Measurements from ENCODE around the gene CDH5.

Gene CDH5

GRCh38 chr16:66375451-66375850 lies 9.0 kb downstream of the CDH5 start:
- DNase-seq, result no peak

DNA sequence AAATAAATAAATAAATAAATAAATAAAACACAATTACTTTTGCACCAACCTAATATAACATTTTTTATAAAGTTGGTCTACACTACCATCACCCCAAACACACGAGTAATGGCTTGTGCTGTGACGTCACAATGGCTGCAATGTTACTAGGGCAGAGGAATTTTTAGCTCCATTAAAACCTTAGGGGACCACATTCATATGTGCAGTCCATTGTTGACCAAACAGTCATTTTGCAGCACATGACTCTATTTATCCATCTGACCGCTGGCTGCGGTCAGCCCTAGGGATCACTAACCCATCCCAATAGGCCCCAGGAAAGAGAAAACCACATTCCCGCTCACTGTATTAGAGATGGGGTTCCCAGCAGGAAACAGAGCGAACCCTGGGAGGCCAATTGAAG lies 9.6 kb downstream of the CDH5 start:
- DNase-seq, result no peak

- DNase-seq, result no peak
Observed at GRCh38 chr16:66376577-66377305, 10.2 kb downstream of the CDH5 start.

DNA sequence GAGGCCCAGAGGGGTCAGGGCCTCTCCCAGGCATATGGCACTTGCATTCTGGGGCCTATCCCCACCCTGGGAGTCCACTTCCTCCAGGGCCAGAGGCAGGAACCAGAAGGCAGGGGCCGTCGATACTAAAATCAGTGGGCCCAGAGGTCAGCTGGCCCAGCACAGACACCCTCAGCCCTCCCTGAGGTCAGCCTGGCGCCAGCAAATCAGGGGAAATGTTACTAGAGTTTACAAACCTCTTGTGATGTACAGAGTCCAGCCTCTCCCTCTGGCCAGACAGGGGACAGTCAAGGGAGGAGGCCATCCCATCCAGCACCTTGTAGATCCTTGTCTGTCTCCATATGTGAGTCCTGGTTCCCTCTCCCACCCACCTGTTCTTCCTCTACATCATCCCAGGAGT lies 10.8 kb downstream of the CDH5 start:
- no peak for DNase-seq

GRCh38 chr16:66378741-66379570 lies 12.5 kb downstream of the CDH5 start:
- DNase-seq, result no peak

DNA sequence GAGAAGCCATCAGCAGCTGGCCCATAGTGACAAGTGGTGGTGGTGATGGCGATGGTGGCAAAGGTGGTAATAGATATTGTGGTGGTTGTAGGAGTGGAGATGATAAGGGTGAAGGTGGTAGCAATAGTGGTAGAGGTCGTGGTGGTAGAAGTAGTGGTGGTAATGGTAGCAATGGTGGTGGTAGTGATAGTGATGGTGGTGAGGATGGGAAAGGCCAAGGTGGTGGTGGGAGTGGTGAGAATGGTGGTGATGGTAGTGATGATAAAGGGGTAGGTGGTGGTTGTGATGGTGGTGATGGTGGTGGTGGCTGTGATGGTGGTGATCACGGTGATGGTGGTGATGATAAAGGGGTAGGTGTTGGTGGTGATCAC lies 13.1 kb downstream of the CDH5 start:
- DNase-seq, result no peak

DNA sequence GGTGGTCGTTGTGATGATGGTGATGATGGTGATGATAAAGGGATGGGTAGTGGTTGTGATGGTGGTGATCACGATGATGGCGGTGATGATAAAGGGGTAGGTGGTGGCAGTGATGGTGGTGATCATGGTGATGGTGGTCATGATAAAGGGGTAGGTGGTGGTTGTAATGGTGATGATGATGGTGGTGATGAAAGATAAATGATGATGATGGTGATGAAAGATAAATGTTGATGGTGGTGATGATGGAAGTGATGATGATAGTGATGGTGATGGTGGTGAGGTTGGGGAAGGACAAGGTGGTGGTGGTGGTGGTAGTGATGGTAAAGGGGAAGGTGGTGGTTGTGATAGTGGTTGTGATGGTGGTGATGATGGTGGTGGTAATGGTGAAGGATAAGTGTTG lies 13.9 kb downstream of the CDH5 start:
- DNase-seq, result no peak

GRCh38 chr16:66381585-66382170 lies 15.2 kb downstream of the CDH5 start:
- no peak for DNase-seq

- no peak for DNase-seq
Observed at GRCh38 chr16:66382171-66382965, 15.9 kb downstream of the CDH5 start.

- no peak for DNase-seq
Observed at GRCh38 chr16:66382966-66383299, 16.4 kb downstream of the CDH5 start.

- DNase-seq, result no peak
Observed at GRCh38 chr16:66383551-66383950, 17.1 kb downstream of the CDH5 start.

DNA sequence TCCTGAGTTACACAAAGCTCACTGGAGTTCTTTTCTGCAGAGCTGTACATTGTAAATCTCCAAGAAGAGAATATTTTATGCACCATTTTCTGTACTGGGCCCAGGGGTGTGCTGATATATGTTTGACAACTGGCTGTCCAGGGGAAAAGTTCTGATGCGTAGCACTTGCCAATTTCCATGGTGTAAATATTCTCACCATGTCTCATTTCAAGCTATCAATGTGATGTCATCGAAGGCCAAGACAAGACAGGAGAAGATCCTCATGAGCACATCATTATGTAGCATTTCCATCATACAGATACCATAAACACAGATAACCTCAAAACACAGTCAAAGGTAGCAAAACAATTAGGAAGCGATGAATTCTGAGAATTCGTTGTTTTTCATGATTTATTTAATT lies 18.9 kb downstream of the CDH5 start:
- DNase-seq, result no peak

GRCh38 chr16:66386629-66387622 lies 20.4 kb downstream of the CDH5 start:
- DNase-seq, result no peak

DNA sequence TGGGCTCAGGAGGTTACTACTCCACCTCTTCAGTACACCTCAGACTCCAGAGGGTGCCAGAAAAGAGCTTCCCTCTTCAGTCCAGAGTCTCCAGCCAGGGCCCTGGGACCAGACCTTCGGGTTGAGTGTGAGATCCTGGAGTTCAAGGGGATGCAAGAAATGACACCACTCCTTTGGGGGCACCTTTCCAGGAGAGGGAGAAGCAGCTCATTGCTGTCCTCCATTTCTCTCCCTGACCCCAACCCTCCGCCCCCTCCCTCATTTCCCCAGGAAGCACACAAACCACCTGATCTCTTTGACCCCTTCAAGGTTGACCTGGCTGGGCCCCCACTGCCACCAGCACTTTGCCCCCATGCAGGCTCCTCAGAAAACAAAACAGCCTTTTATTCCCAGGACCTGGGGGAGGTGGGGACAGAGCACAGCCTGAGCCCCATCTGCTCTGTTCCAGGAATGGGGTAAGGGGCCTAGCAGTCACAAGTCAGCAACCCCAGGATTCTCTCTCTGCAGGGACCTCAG lies 21.4 kb downstream of the CDH5 start:
- DNase-seq, result no peak

- DNase-seq, result no peak
Observed at GRCh38 chr16:66388350-66389139, 22.1 kb downstream of the CDH5 start.

GRCh38 chr16:66389256-66390176 lies 23.0 kb downstream of the CDH5 start:
- no peak for DNase-seq

GRCh38 chr16:66390346-66391108 lies 24.0 kb downstream of the CDH5 start:
- DNase-seq, result no peak

- no peak for DNase-seq
Observed at GRCh38 chr16:66391726-66392670, 25.5 kb downstream of the CDH5 start.

All from CD4-positive, alpha-beta T cell treated with Interleukin-6 for 4 hours (primary cell).